SU-DHL-6 (cell line): ENCODE measurements around the gene COX14.

Experiments used
- H2AFZ ChIP-seq: fragments of 200-600 bp; sonication (generic); 2 replicates; pipeline ENCODE4 v1.6.1; 2014; ENCODE audit warnings: low read depth, mild to moderate bottlenecking, moderate library complexity, mixed read lengths, antibody characterized with exemption, low read length; ENCODE audit not compliant: severe bottlenecking
- H3F3A ChIP-seq: fragments of 200-600 bp; shearing (Covaris generic); 2 replicates; pipeline ENCODE4 v1.6.0; 2016; ENCODE audit warnings: antibody characterized with exemption, mild to moderate bottlenecking; ENCODE audit not compliant: insufficient read depth
- H3K27ac ChIP-seq: fragments of 200-600 bp; sonication (generic); 2 replicates; pipeline ENCODE4 v1.5.1; 2016; ENCODE audit warnings: low read depth, mild to moderate bottlenecking, low read length, moderate library complexity, mixed read lengths
- H3K27me3 ChIP-seq: fragments of 200-600 bp; sonication (generic), shearing (Covaris generic); 2 replicates; pipeline ENCODE4 v1.6.0; 2014; ENCODE audit warnings: mild to moderate bottlenecking, low read length
- H3K36me3 ChIP-seq: fragments of 200-600 bp; sonication (generic); 2 replicates; pipeline ENCODE4 v1.6.1; 2014; ENCODE audit warnings: mild to moderate bottlenecking, low read length, mixed read lengths
- H3K4me2 ChIP-seq: fragments of 300-600, 200-600 bp; shearing (Covaris generic), sonication (generic); 2 replicates; pipeline ENCODE4 v1.6.0; 2014; ENCODE audit warnings: low read length, low read depth, mild to moderate bottlenecking; ENCODE audit not compliant: poor library complexity, severe bottlenecking
- H3K4me3 ChIP-seq: fragments of 200-600 bp; sonication (generic); 2 replicates; pipeline ENCODE4 v1.5.1; 2014; ENCODE audit warnings: antibody characterized with exemption, low read length, mild to moderate bottlenecking, mixed read lengths; ENCODE audit not compliant: insufficient read depth, poor library complexity, severe bottlenecking
- H3K79me2 ChIP-seq: fragments of 200-600 bp; sonication (generic); 2 replicates; pipeline ENCODE4 v1.6.1; 2014; ENCODE audit warnings: mild to moderate bottlenecking, low read length, moderate library complexity; ENCODE audit not compliant: insufficient read depth
- H3K9ac ChIP-seq: fragments of 200-600 bp; sonication (generic); 2 replicates; pipeline ENCODE4 v1.7.0; 2014; ENCODE audit warnings: mild to moderate bottlenecking, low read length
- H3K9me2 ChIP-seq: fragments of 200-600 bp; sonication (generic); replicated peaks from 2 replicates; pipeline ENCODE4 v1.6.1; 2014; ENCODE audit warnings: low read length; ENCODE audit not compliant: insufficient read depth
- H3K9me3 ChIP-seq: fragments of 200-600 bp; sonication (generic); 2 replicates; pipeline ENCODE4 v1.6.1; 2014; ENCODE audit warnings: low read length, mixed read lengths; ENCODE audit not compliant: insufficient read depth
- H4K20me1 ChIP-seq: fragments of 200-600 bp; sonication (generic); 2 replicates; pipeline ENCODE4 v1.6.1; 2014; ENCODE audit warnings: low read depth, mild to moderate bottlenecking, antibody characterized with exemption, low read length, moderate library complexity, mixed read lengths
- EZH2phosphoT487 ChIP-seq: fragments of 200-600 bp; sonication (generic), shearing (Covaris generic); conservative IDR thresholded peaks from 2 replicates; pipeline ENCODE4 v1.6.1; 2018; ENCODE audit warnings: mild to moderate bottlenecking, antibody characterized with exemption, low read length, moderate library complexity, mixed read lengths
- TF ChIP-seq, protein P1 (sequence below): fragments of 200-600 bp; sonication (generic); IDR thresholded peaks from one replicate; pipeline ENCODE4 v1.5.1; 2017; ENCODE audit warnings: antibody characterized with exemption, mild to moderate bottlenecking, low read length, moderate library complexity; ENCODE audit not compliant: insufficient read depth, poor library complexity, severe bottlenecking

COX14 gene

DNA sequence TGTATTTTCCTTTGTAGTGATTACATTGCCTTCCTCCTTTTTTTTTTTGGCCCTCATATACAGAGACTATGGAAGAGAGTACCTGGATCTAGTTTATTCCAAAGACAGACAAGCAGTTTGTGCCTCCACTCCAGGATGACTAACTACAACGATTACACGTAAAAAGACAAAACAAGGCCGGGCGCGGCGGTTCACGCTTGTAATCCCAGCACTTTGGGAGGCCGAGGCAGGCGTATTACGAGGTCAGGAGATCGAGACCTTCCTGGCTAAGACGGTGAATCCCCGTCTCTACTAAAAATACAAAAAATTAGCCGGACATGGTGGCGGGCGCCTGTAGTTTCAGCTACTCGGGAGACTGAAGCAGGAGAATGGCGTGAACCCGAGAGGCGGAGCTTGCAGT is 52.9 kb downstream of the COX14 start:
- Histone ChIP-seq H2AFZ (no peak overlapping the region), H3K27me3 (no peaks in the 10 kb centered on the region), H3K36me3 (no peaks in the 10 kb centered on the region), H3K9ac (no peak overlapping the region), H3K27ac (no peak overlapping the region), H3K79me2 (peaks cover 48% of the 10 kb centered on the region), H3K9me2 (no peaks in the 10 kb centered on the region), H3K9me3 (no peaks in the 10 kb centered on the region), H3K4me2 (no peak overlapping the region), H3F3A (0 out of 2 replicates have a peak, but pooled peaks cover 5% of the 10 kb centered on the region), H4K20me1 (0 out of 2 replicates have a peak, but pooled peaks cover 3% of the 10 kb centered on the region), H3K4me3 (no peak overlapping the region)
- TF ChIP-seq EZH2phosphoT487: no peak
- TF ChIP-seq, protein P1, sequence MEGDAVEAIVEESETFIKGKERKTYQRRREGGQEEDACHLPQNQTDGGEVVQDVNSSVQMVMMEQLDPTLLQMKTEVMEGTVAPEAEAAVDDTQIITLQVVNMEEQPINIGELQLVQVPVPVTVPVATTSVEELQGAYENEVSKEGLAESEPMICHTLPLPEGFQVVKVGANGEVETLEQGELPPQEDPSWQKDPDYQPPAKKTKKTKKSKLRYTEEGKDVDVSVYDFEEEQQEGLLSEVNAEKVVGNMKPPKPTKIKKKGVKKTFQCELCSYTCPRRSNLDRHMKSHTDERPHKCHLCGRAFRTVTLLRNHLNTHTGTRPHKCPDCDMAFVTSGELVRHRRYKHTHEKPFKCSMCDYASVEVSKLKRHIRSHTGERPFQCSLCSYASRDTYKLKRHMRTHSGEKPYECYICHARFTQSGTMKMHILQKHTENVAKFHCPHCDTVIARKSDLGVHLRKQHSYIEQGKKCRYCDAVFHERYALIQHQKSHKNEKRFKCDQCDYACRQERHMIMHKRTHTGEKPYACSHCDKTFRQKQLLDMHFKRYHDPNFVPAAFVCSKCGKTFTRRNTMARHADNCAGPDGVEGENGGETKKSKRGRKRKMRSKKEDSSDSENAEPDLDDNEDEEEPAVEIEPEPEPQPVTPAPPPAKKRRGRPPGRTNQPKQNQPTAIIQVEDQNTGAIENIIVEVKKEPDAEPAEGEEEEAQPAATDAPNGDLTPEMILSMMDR: no peak

DNA sequence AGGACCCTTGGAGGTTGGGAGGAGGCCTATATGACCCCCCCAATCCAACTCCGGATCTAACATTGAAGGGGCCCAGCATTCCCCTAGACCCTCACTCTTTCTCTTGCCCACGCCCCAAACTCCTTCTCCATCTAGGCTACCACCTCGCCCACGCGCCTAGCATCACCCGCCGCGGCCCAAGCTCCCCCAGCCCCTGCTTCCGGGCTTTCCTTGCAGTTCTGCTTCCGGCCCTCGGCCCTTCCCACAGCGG is 54.7 kb downstream of the COX14 start:
- Histone ChIP-seq H3K9ac (peak overlapping the region; percentile 87), H3K79me2 (peaks cover 38% of the 10 kb centered on the region), H3K4me2 (peak overlapping the region; percentile 80), H3F3A (0 out of 2 replicates have a peak, but pooled peaks cover 6% of the 10 kb centered on the region), H3K27me3 (no peaks in the 10 kb centered on the region), H3K4me3 (peak overlapping the region; percentile 89), H2AFZ (peak overlapping the region; percentile 92), H3K27ac (peak overlapping the region; percentile 59), H3K9me2 (no peaks in the 10 kb centered on the region), H3K36me3 (no peaks in the 10 kb centered on the region), H4K20me1 (no peaks in the 10 kb centered on the region), H3K9me3 (no peaks in the 10 kb centered on the region)
- TF ChIP-seq, protein P1: no peak

GRCh38 chr12:50167049-50167828 is 55.2 kb downstream of the COX14 start, which contains the start of gene CERS5:
CERS5 (minus strand) TSS chr12:50167369; CDS start chr12:50167297, 72 bp downstream.
- Histone ChIP-seq H3K27me3 (no peaks in the 10 kb centered on the region), H3K9ac (peak within 1 kb of the TSS; percentile 87), H3K4me3 (peak within 1 kb of the TSS; percentile 89), H4K20me1 (no peaks in the 10 kb centered on the region), H3K27ac (peak within 1 kb of the TSS; percentile 59), H3K79me2 (peaks cover 34% of the 10 kb centered on the region), H3K4me2 (peak within 1 kb of the TSS; percentile 80), H2AFZ (peak within 1 kb of the TSS; percentile 92), H3K9me3 (no peaks in the 10 kb centered on the region), H3K9me2 (no peaks in the 10 kb centered on the region), H3F3A (0 out of 2 replicates have a peak, but pooled peaks cover 6% of the 10 kb centered on the region), H3K36me3 (no peaks in the 10 kb centered on the region)
- TF ChIP-seq EZH2phosphoT487: no peak
- TF ChIP-seq, protein P1: no peak
